ENCODE results near the gene GIPC2.

The GIPC2 gene

GRCh38 chr1:78086697-78087096, 40.9 kb downstream of the GIPC2 start:
- TF ChIP-seq CTCF (IDR thresholded peaks at IDR 0.05; ENCODE audit: low read depth, low read length), result no peak
- Histone ChIP-seq H3K9me3 (no peaks in the 10 kb centered on the region), H3K36me3 (no peaks in the 10 kb centered on the region), H3K4me1 (no peaks in the 10 kb centered on the region), H3K4me3 (ENCODE audit: low read depth, low read length) (no peak overlapping the region), H3K27me3 (no peaks in the 10 kb centered on the region)
- no peak for DNase-seq

- no peaks in the 10 kb centered on the region for H3K4me1 ChIP-seq
- H3K36me3 ChIP-seq, result no peaks in the 10 kb centered on the region
- H3K27me3 ChIP-seq, result no peaks in the 10 kb centered on the region
- H3K4me3 ChIP-seq (ENCODE audit: low read depth, low read length), result no peak overlapping the region
- TF ChIP-seq CTCF (IDR thresholded peaks at IDR 0.05; ENCODE audit: low read depth, low read length), result no peak
- DNase-seq, result no peak
- H3K9me3 ChIP-seq, result no peaks in the 10 kb centered on the region
Observed at GRCh38 chr1:78088015-78088414, 42.2 kb downstream of the GIPC2 start.

GRCh38 chr1:78088486-78088885, 42.7 kb downstream of the GIPC2 start:
- Histone ChIP-seq H3K9me3 (no peaks in the 10 kb centered on the region), H3K4me3 (ENCODE audit: low read depth, low read length) (no peak overlapping the region), H3K36me3 (no peaks in the 10 kb centered on the region), H3K27me3 (no peaks in the 10 kb centered on the region), H3K4me1 (no peaks in the 10 kb centered on the region)
- no peak for TF ChIP-seq CTCF (IDR thresholded peaks at IDR 0.05; ENCODE audit: low read depth, low read length)
- no peak for DNase-seq

GRCh38 chr1:78089010-78089409, 43.2 kb downstream of the GIPC2 start:
- Histone ChIP-seq H3K27me3 (no peaks in the 10 kb centered on the region), H3K9me3 (no peaks in the 10 kb centered on the region), H3K36me3 (no peaks in the 10 kb centered on the region), H3K4me3 (ENCODE audit: low read depth, low read length) (no peak overlapping the region), H3K4me1 (no peaks in the 10 kb centered on the region)
- no peak for TF ChIP-seq CTCF (IDR thresholded peaks at IDR 0.05; ENCODE audit: low read depth, low read length)
- DNase-seq, result no peak

GRCh38 chr1:78090472-78091133, 44.8 kb downstream of the GIPC2 start:
- H3K36me3 ChIP-seq, result no peaks in the 10 kb centered on the region

More at GRCh38 chr1:78090472-78091133, 44.8 kb downstream of the GIPC2 start:
- Histone ChIP-seq H3K4me1 (no peaks in the 10 kb centered on the region), H3K9me3 (no peaks in the 10 kb centered on the region), H3K27me3 (no peaks in the 10 kb centered on the region), H3K4me3 (ENCODE audit: low read depth, low read length) (no peak overlapping the region)
- no peak for DNase-seq
- TF ChIP-seq CTCF (IDR thresholded peaks at IDR 0.05; ENCODE audit: low read depth, low read length), result no peak
